Measurements from ENCODE around the gene MOV10L1. TPM values are rescaled to one million over a fixed set of nuclear protein-coding genes. Genes with fewer than 3 reads are reported as not detected.

The MOV10L1 gene
- total and polyA plus RNA-seq, 9 donors: 0.94 to 6.3 (median 2.0) TPM

- DNase-seq: no peak
- Histone ChIP-seq H3K9me3 (no peaks in the 10 kb centered on the region), H3K27me3 (no peaks in the 10 kb centered on the region), H3K36me3 (no peaks in the 10 kb centered on the region), H3K4me1 (ENCODE audit: insufficient read depth) (no peaks in the 10 kb centered on the region), H3K4me3 (no peak overlapping the region), H3K27ac (no peak overlapping the region)
- WGBS, 3 donors: 84 to 88% (median 84%) methylated on average over 25 of the region's 25 CpGs
- intact Hi-C loops (cut with DNase I): loop anchor here in 2 of 4 donors (2.0 to 5.0 kb wide), 2 partner anchors 54 to 56 kb away; no protein-coding TSS in a partner anchor
- TF ChIP-seq EP300 (IDR thresholded peaks at IDR 0.05) (no peak), POLR2A (IDR thresholded peaks at IDR 0.05) (no peak), CTCF (IDR thresholded peaks at IDR 0.05) (no peak)
Measured at GRCh38 chr22:50153056-50153755, 63.4 kb downstream of the MOV10L1 start.

GRCh38 chr22:50153756-50154140 lies 63.9 kb downstream of the MOV10L1 start:
- Histone ChIP-seq H3K9me3 (no peaks in the 10 kb centered on the region), H3K27me3 (no peaks in the 10 kb centered on the region), H3K4me1 (ENCODE audit: insufficient read depth) (no peaks in the 10 kb centered on the region), H3K27ac (no peak overlapping the region), H3K36me3 (no peaks in the 10 kb centered on the region), H3K4me3 (no peak overlapping the region)
- DNase-seq: no peak
- TF ChIP-seq POLR2A (IDR thresholded peaks at IDR 0.05) (no peak), CTCF (IDR thresholded peaks at IDR 0.05) (no peak), EP300 (IDR thresholded peaks at IDR 0.05) (no peak)
- intact Hi-C loops (cut with DNase I): loop anchor here in 2 of 4 donors (2.0 to 5.0 kb wide), 2 partner anchors 54 to 55 kb away; no protein-coding TSS in a partner anchor
- 84 to 92% (median 89%) methylated on average over 5 to 7 of the region's 7 CpGs for WGBS, 3 donors

- Histone ChIP-seq H3K9me3 (no peaks in the 10 kb centered on the region), H3K4me3 (no peak overlapping the region), H3K36me3 (no peaks in the 10 kb centered on the region), H3K27me3 (no peaks in the 10 kb centered on the region), H3K27ac (no peak overlapping the region), H3K4me1 (ENCODE audit: insufficient read depth) (no peaks in the 10 kb centered on the region)
- WGBS, 3 donors: 77 to 85% (median 83%) methylated on average over 21 of the region's 21 CpGs
- intact Hi-C loops (cut with DNase I): no loop called here
- DNase-seq: peak in 1 of 5 donors; percentile 14
- TF ChIP-seq CTCF (IDR thresholded peaks at IDR 0.05) (no peak), POLR2A (IDR thresholded peaks at IDR 0.05) (no peak)
Measured at GRCh38 chr22:50157709-50158375, 68.0 kb downstream of the MOV10L1 start.

- intact Hi-C loops (cut with DNase I): no loop called here
- Histone ChIP-seq H3K4me3 (no peak overlapping the region), H3K9me3 (no peaks in the 10 kb centered on the region), H3K36me3 (no peaks in the 10 kb centered on the region), H3K4me1 (ENCODE audit: insufficient read depth) (no peaks in the 10 kb centered on the region), H3K27me3 (no peaks in the 10 kb centered on the region), H3K27ac (no peak overlapping the region)
- TF ChIP-seq CTCF (IDR thresholded peaks at IDR 0.05) (no peak), EP300 (IDR thresholded peaks at IDR 0.05) (no peak), POLR2A (IDR thresholded peaks at IDR 0.05) (no peak)
- no peak for DNase-seq
- 86 to 91% (median 90%) methylated on average over 7 of the region's 7 CpGs for WGBS, 3 donors
Measured at GRCh38 chr22:50160947-50161346, 71.1 kb downstream of the MOV10L1 start.
